Mesendoderm (in vitro differentiated cells): ENCODE measurements around the gene IPPK.

ENCODE experiments used
- DNase-seq: peaks from one replicate; pipeline ENCODE4 v3.0.0; 2013
- H2AK5ac ChIP-seq: 2 replicates; pipeline ENCODE4 v1.6.1; 2013; ENCODE audit warnings: low read length, inconsistent platforms
- H2BK120ac ChIP-seq: 2 replicates; pipeline ENCODE4 v1.6.1; 2013; ENCODE audit warnings: low read depth, mild to moderate bottlenecking, low read length, moderate library complexity, mixed read lengths
- H2BK15ac ChIP-seq: replicated peaks from 2 replicates; pipeline ENCODE4 v1.6.1; 2013; ENCODE audit warnings: low read depth, mild to moderate bottlenecking, moderate library complexity
- H2BK5ac ChIP-seq: 2 replicates; pipeline ENCODE4 v1.6.1; 2013; ENCODE audit warnings: low read length, inconsistent platforms
- H3K18ac ChIP-seq: 2 replicates; pipeline ENCODE4 v1.6.1; 2013; ENCODE audit warnings: mild to moderate bottlenecking, low read length, mixed read lengths
- H3K23ac ChIP-seq: one replicate; pipeline ENCODE4 v1.6.1; 2013; ENCODE audit warnings: low read length
- H3K27ac ChIP-seq: 2 replicates; pipeline ENCODE4 v1.5.1; 2013; ENCODE audit warnings: low read depth, mild to moderate bottlenecking, inconsistent platforms, low read length, moderate library complexity
- H3K27me3 ChIP-seq: 2 replicates; pipeline ENCODE4 v1.6.1; 2013; ENCODE audit warnings: low read length, control low read depth, mild to moderate bottlenecking, inconsistent platforms; ENCODE audit not compliant: insufficient read depth, poor library complexity
- H3K36me3 ChIP-seq: 2 replicates; pipeline ENCODE4 v1.6.1; 2013; ENCODE audit warnings: low read length, inconsistent platforms; ENCODE audit not compliant: control insufficient read depth, insufficient read depth
- H3K4ac ChIP-seq: one replicate; pipeline ENCODE4 v1.6.1; 2013; ENCODE audit warnings: low read depth, mild to moderate bottlenecking, low read length, moderate library complexity
- H3K4me1 ChIP-seq: 2 replicates; pipeline ENCODE4 v1.6.1; 2013; ENCODE audit warnings: low read depth, low read length, inconsistent platforms; ENCODE audit not compliant: control insufficient read depth
- H3K4me2 ChIP-seq: 2 replicates; pipeline ENCODE4 v1.6.1; 2013; ENCODE audit warnings: low read length
- H3K4me3 ChIP-seq: 2 replicates; pipeline ENCODE4 v1.5.1; 2013; ENCODE audit warnings: mild to moderate bottlenecking, low read length
- H3K56ac ChIP-seq: one replicate; pipeline ENCODE4 v1.6.1; 2013; ENCODE audit warnings: low read length
- H3K79me1 ChIP-seq: 2 replicates; pipeline ENCODE4 v1.6.1; 2013; ENCODE audit warnings: low read length, inconsistent platforms
- H3K79me2 ChIP-seq: 2 replicates; pipeline ENCODE4 v1.6.1; 2013; ENCODE audit warnings: mild to moderate bottlenecking, low read length; ENCODE audit not compliant: control insufficient read depth, insufficient read depth
- H3K9ac ChIP-seq: 2 replicates; pipeline ENCODE4 v1.6.1; 2013; ENCODE audit warnings: low read length, inconsistent platforms
- H4K5ac ChIP-seq: one replicate; pipeline ENCODE4 v1.6.1; 2013; ENCODE audit warnings: low read length
- H4K8ac ChIP-seq: one replicate; pipeline ENCODE4 v1.6.1; 2013; ENCODE audit warnings: low read depth, mild to moderate bottlenecking, control low read depth, low read length, moderate library complexity
- WGBS: extraction: QIAGEN DNeasy Blood & Tissue Kit; methylation state at CpG from one replicate; pipeline ENCODE4 v1.1.7; 2013; ENCODE audit warnings: low lambda C conversion rate, missing lambda C conversion rate; ENCODE audit not compliant: insufficient coverage; ENCODE audit errors: extremely low coverage; 5-methylcytosine and 5-hydroxymethylcytosine counted together

Gene IPPK

GRCh38 chr9:92680166-92681119 is 10.5 kb upstream of the IPPK start:
- H3K4me3 ChIP-seq, result no peak overlapping the region
- no peak overlapping the region for H2BK15ac ChIP-seq
- no peak overlapping the region for H2BK120ac ChIP-seq
- no peaks in the 10 kb centered on the region for H3K79me1 ChIP-seq
- no peak overlapping the region for H3K27ac ChIP-seq
- no peaks in the 10 kb centered on the region for H3K79me2 ChIP-seq
- H4K5ac ChIP-seq, result no peak overlapping the region
- H3K36me3 ChIP-seq, result no peaks in the 10 kb centered on the region
- H3K23ac ChIP-seq, result no peak overlapping the region
- H4K8ac ChIP-seq, result no peak overlapping the region
- H3K4me1 ChIP-seq, result no peaks in the 10 kb centered on the region
- DNase-seq, result no peak
- H3K4ac ChIP-seq, result no peak overlapping the region
- WGBS, result no CpG with 5 or more reads among the region's 12 CpGs
- H2AK5ac ChIP-seq, result no peak overlapping the region
- no peaks in the 10 kb centered on the region for H3K27me3 ChIP-seq
- no peak overlapping the region for H3K9ac ChIP-seq
- no peak overlapping the region for H3K4me2 ChIP-seq
- no peak overlapping the region for H3K18ac ChIP-seq
- H2BK5ac ChIP-seq, result no peak overlapping the region
- no peak overlapping the region for H3K56ac ChIP-seq

GRCh38 chr9:92679413-92680165 is 9.7 kb upstream of the IPPK start:
- H3K79me1 ChIP-seq, result no peaks in the 10 kb centered on the region
- H4K5ac ChIP-seq, result no peak overlapping the region

DNA sequence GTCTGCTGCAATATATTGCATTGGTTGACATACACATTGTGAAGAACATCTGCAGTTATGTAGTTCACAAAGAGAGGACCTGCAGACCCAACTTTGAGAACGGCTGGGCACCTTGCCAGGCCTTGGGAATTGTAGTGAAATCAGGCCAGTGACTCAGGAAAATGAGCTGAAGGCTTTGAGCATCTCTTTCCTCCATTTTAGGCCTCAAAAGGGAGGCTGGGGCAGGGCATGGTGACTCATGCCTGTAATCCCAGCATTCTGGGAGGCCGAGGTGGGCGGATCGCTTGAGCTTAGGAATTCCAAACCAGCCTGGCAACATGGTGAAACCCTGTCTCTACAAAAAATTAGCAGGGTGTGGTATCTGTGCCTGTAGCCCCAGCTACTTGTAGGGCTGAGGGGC is 1.4 kb upstream of the IPPK start:
- no peak overlapping the region for H3K23ac ChIP-seq
- H4K8ac ChIP-seq, result no peak overlapping the region
- no peaks in the 10 kb centered on the region for H3K36me3 ChIP-seq
- H3K56ac ChIP-seq, result no peak overlapping the region
- H3K79me2 ChIP-seq, result peaks cover 15% of the 10 kb centered on the region
- WGBS, result no CpG with 5 or more reads among the region's 4 CpGs
- H3K4me3 ChIP-seq, result no peak overlapping the region
- no peak overlapping the region for H2AK5ac ChIP-seq
- H2BK5ac ChIP-seq, result no peak overlapping the region
- no peaks in the 10 kb centered on the region for H3K27me3 ChIP-seq
- no peak overlapping the region for H4K5ac ChIP-seq
- peaks cover 16% of the 10 kb centered on the region for H3K79me1 ChIP-seq
- no peak overlapping the region for H3K9ac ChIP-seq
- no peak overlapping the region for H2BK120ac ChIP-seq
- no peak overlapping the region for H3K27ac ChIP-seq
- peaks cover 3% of the 10 kb centered on the region for H3K4me1 ChIP-seq
- H3K4ac ChIP-seq, result no peak overlapping the region
- no peak overlapping the region for H3K4me2 ChIP-seq
- peak; percentile 68 for DNase-seq
- no peak overlapping the region for H2BK15ac ChIP-seq
- no peak overlapping the region for H3K18ac ChIP-seq

More at GRCh38 chr9:92679413-92680165, 9.7 kb upstream of the IPPK start:
- Histone ChIP-seq H3K27ac (no peak overlapping the region), H4K8ac (no peak overlapping the region), H3K79me2 (no peaks in the 10 kb centered on the region), H3K4me3 (no peak overlapping the region), H2BK5ac (no peak overlapping the region), H3K4me2 (no peak overlapping the region), H3K23ac (no peak overlapping the region), H2BK15ac (no peak overlapping the region), H3K27me3 (no peaks in the 10 kb centered on the region), H3K4me1 (no peaks in the 10 kb centered on the region), H3K9ac (no peak overlapping the region), H3K56ac (no peak overlapping the region), H3K4ac (no peak overlapping the region), H3K36me3 (no peaks in the 10 kb centered on the region), H3K18ac (no peak overlapping the region), H2AK5ac (no peak overlapping the region), H2BK120ac (no peak overlapping the region)
- no peak for DNase-seq
- whole genome bisulfite sequencing, result no CpG with 5 or more reads among the region's 14 CpGs

- H3K79me2 ChIP-seq, result peaks cover 24% of the 10 kb centered on the region
- H3K9ac ChIP-seq, result peak overlapping the region; percentile 82
- no peak overlapping the region for H3K18ac ChIP-seq
- H3K27ac ChIP-seq, result no peak overlapping the region
- no CpG with 5 or more reads among the region's 29 CpGs for WGBS
- H3K27me3 ChIP-seq, result no peaks in the 10 kb centered on the region
- peak overlapping the region; percentile 77 for H3K4me3 ChIP-seq
- H4K8ac ChIP-seq, result no peak overlapping the region
- H3K36me3 ChIP-seq, result no peaks in the 10 kb centered on the region
- peak overlapping the region; percentile 27 for H3K4ac ChIP-seq
- no peak overlapping the region for H4K5ac ChIP-seq
- peak overlapping the region; percentile 71 for H3K4me2 ChIP-seq
- peaks cover 3% of the 10 kb centered on the region for H3K4me1 ChIP-seq
- no peak overlapping the region for H2BK120ac ChIP-seq
- peak overlapping the region; percentile 94 for H3K23ac ChIP-seq
- no peak overlapping the region for H2BK5ac ChIP-seq
- no peak overlapping the region for H2BK15ac ChIP-seq
- peak overlapping the region; percentile 93 for H3K56ac ChIP-seq
- no peak for DNase-seq
- H2AK5ac ChIP-seq, result no peak overlapping the region
- peaks cover 22% of the 10 kb centered on the region for H3K79me1 ChIP-seq
Measured at GRCh38 chr9:92669527-92669889, 423 bp downstream of the IPPK start.

DNA sequence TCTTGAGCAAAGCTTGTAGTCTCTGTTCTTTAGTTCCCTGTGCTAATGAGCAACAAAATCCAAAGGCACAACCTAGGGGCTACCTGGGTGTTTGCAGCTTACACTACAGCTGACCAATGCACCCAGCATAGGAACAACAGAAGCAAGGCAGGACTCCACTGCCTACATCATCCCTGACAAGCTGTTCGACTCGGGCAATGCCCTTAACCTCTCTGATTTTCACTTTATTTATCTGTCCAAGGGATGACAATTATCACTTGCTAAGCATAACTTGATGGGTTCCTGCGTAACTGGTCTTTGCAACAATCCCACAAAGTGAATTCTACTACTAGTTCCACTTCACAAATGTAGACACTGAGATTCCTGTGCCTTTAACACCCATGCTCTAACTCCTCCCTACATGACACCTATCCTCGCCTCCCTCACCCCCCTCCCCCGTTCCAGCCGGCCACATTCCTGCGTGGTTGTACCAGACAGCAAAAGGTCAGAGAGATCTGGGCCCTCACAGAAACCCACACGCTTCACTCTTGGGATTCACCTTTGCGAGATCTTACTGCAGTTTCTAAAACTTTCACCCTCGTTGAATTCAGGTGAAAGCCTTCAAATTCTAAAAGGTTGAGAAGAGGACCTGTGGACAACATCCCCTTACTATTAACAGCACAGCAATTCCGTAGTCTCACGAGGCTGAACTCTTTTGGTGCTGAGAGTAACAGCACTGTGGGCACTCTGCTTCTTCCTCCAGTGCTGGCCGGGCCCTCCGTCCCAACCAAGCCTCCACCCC is 995 bp downstream of the IPPK start:
- no peak overlapping the region for H3K4ac ChIP-seq
- peak overlapping the region; percentile 93 for H3K56ac ChIP-seq
- peak overlapping the region; percentile 94 for H3K23ac ChIP-seq
- no peak overlapping the region for H2AK5ac ChIP-seq
- H2BK15ac ChIP-seq, result no peak overlapping the region
- no peak overlapping the region for H2BK120ac ChIP-seq
- H3K36me3 ChIP-seq, result no peaks in the 10 kb centered on the region
- DNase-seq, result peak; percentile 76
- H3K4me3 ChIP-seq, result peak overlapping the region; percentile 77
- no CpG with 5 or more reads among the region's 14 CpGs for WGBS
- H2BK5ac ChIP-seq, result no peak overlapping the region
- H3K4me1 ChIP-seq, result peaks cover 3% of the 10 kb centered on the region
- peaks cover 28% of the 10 kb centered on the region for H3K79me2 ChIP-seq
- H3K27me3 ChIP-seq, result no peaks in the 10 kb centered on the region
- no peak overlapping the region for H4K8ac ChIP-seq
- peaks cover 27% of the 10 kb centered on the region for H3K79me1 ChIP-seq
- H3K9ac ChIP-seq, result peak overlapping the region; percentile 82
- no peak overlapping the region for H4K5ac ChIP-seq
- H3K18ac ChIP-seq, result no peak overlapping the region
- H3K4me2 ChIP-seq, result peak overlapping the region; percentile 71
- no peak overlapping the region for H3K27ac ChIP-seq
